GM23338 (cell line): ENCODE measurements around the gene ITGAV. TPM values are rescaled to one million over a fixed set of nuclear protein-coding genes. Genes with fewer than 3 reads are reported as not detected.

ENCODE experiments used
- ATAC-seq: fragments of 200-7000 bp; cut with Tn5 transposase; 3 replicates; pipeline ENCODE4 v1.9.1; 2020
- DNase-seq: peaks from one replicate; pipeline ENCODE4 v3.0.0-alpha.2; 2015; ENCODE audit warnings: low spot score
- H2AFZ ChIP-seq: fragments of 200-600 bp; sonication (generic); 2 replicates; pipeline ENCODE4 v1.8.0; 2016; ENCODE audit warnings: antibody characterized with exemption, mild to moderate bottlenecking, moderate library complexity
- H3F3A ChIP-seq: fragments of 200-600 bp; sonication (generic); replicated peaks from 2 replicates; pipeline ENCODE4 v1.8.0; 2017; ENCODE audit warnings: antibody characterized with exemption, mixed run types, low read depth
- H3K27ac ChIP-seq: fragments of 200-600 bp; sonication (generic); 2 replicates; pipeline ENCODE4 v1.6.1; 2016; ENCODE audit warnings: low read depth
- H3K27me3 ChIP-seq: fragments of 200-600 bp; sonication (generic); 2 replicates; pipeline ENCODE4 v1.8.0; 2016; ENCODE audit warnings: mild to moderate bottlenecking, mixed run types, moderate library complexity; ENCODE audit not compliant: insufficient read depth
- H3K36me3 ChIP-seq: fragments of 200-600 bp; sonication (generic); 2 replicates; pipeline ENCODE4 v1.8.0; 2016; ENCODE audit warnings: mild to moderate bottlenecking; ENCODE audit not compliant: insufficient read depth
- H3K4me1 ChIP-seq: fragments of 200-600 bp; sonication (generic); 2 replicates; pipeline ENCODE4 v1.8.0; 2016; ENCODE audit warnings: mild to moderate bottlenecking, moderate library complexity; ENCODE audit not compliant: insufficient read depth
- H3K4me2 ChIP-seq: fragments of 200-600 bp; sonication (generic); 2 replicates; pipeline ENCODE4 v1.7.1; 2017; ENCODE audit warnings: mixed run types
- H3K4me3 ChIP-seq: fragments of 200-600 bp; sonication (generic); 2 replicates; pipeline ENCODE4 v1.6.1; 2016; ENCODE audit warnings: mixed run types
- H3K79me2 ChIP-seq: fragments of 200-600 bp; sonication (generic); replicated peaks from 2 replicates; pipeline ENCODE4 v1.8.0; 2017; ENCODE audit warnings: mild to moderate bottlenecking; ENCODE audit not compliant: insufficient read depth
- H3K9me2 ChIP-seq: fragments of 200-600 bp; sonication (generic); 2 replicates; pipeline ENCODE4 v1.8.0; 2017; ENCODE audit not compliant: insufficient read depth
- H4K20me1 ChIP-seq: fragments of 200-600 bp; sonication (generic); replicated peaks from 2 replicates; pipeline ENCODE4 v1.8.0; 2017; ENCODE audit warnings: mild to moderate bottlenecking; ENCODE audit not compliant: insufficient read depth
- H3K27ac Mint-ChIP-seq: 2 replicates; pipeline ENCODE4 v1.8.0; 2020; ENCODE audit warnings: inconsistent platforms, mild to moderate bottlenecking, moderate library complexity, mixed read lengths
- H3K27me3 Mint-ChIP-seq: 3 replicates; pipeline ENCODE4 v1.8.0; 2022; ENCODE audit warnings: low read depth, mild to moderate bottlenecking, moderate library complexity, mixed read lengths, inconsistent platforms; ENCODE audit not compliant: insufficient read depth, poor library complexity
- H3K36me3 Mint-ChIP-seq: 3 replicates; pipeline ENCODE4 v1.8.0; 2021; ENCODE audit warnings: low read depth, mild to moderate bottlenecking, inconsistent platforms, moderate library complexity, mixed read lengths
- H3K4me1 Mint-ChIP-seq: 3 replicates; pipeline ENCODE4 v1.8.0; 2020; ENCODE audit warnings: mild to moderate bottlenecking, inconsistent platforms, mixed read lengths
- H3K4me3 Mint-ChIP-seq: 3 replicates; pipeline ENCODE4 v1.8.0; 2021; ENCODE audit warnings: moderate library complexity, mild to moderate bottlenecking, inconsistent platforms, mixed read lengths
- H3K9me3 Mint-ChIP-seq: 3 replicates; pipeline ENCODE4 v1.8.0; 2020; ENCODE audit warnings: moderate library complexity, mild to moderate bottlenecking, inconsistent platforms, mixed read lengths
- CREB1 ChIP-seq: fragments of 250-450 bp; sonication (Bioruptor Pico); IDR thresholded peaks from 2 replicates; pipeline ENCODE4 v1.5.0; 2020; ENCODE audit warnings: low read depth, mild to moderate bottlenecking, moderate library complexity
- EZH2 ChIP-seq: fragments of 200-600 bp; sonication (generic); IDR thresholded peaks from one replicate; pipeline ENCODE4 v1.8.0; 2017; ENCODE audit warnings: antibody characterized with exemption, mild to moderate bottlenecking, low read depth; ENCODE audit not compliant: unreplicated experiment
- EZH2phosphoT487 ChIP-seq: fragments of 200-600 bp; sonication (generic); IDR thresholded peaks from one replicate; pipeline ENCODE4 v1.8.1; 2018; ENCODE audit warnings: antibody characterized with exemption; ENCODE audit not compliant: unreplicated experiment
- JUNB ChIP-seq: IDR thresholded peaks from one replicate; pipeline ENCODE4 v1.6.1; 2016; ENCODE audit warnings: antibody characterized with exemption; ENCODE audit not compliant: unreplicated experiment
- NANOG ChIP-seq: IDR thresholded peaks from 2 replicates; pipeline ENCODE4 v1.6.1; 2016; ENCODE audit warnings: antibody characterized with exemption, borderline replicate concordance
- ZNF114 ChIP-seq: fragments of 250-450 bp; sonication (Bioruptor Pico); IDR thresholded peaks from 2 replicates; pipeline ENCODE4 v1.5.0; 2020; ENCODE audit warnings: mild to moderate bottlenecking, moderate library complexity
- ZNF331 ChIP-seq: fragments of 250-450 bp; sonication (Bioruptor Pico); IDR thresholded peaks from 2 replicates; pipeline ENCODE4 v1.5.0; 2020; ENCODE audit warnings: low read depth, mild to moderate bottlenecking, moderate library complexity
- polyA plus RNA-seq: library from polyadenylated mRNA; unstranded; fragments of >200 nt; fragmentation: Nextera tagmentation; extraction: Ambion mirVana; gene quantifications from 2 replicates; pipeline ENCODE4 v1.2.1, GENCODE V29; 2016
- total RNA-seq: library from RNA; depleted of rRNA; stranded (reverse); fragments of >200 nt; shearing (Covaris generic); gene quantifications from 2 replicates; pipeline ENCODE4 v1.2.3, GENCODE V29; 2014
- TF ChIP-seq, protein P1 (sequence below): IDR thresholded peaks from 2 replicates; pipeline ENCODE4 v1.6.1; 2016; ENCODE audit warnings: antibody characterized with exemption
- TF ChIP-seq, protein P2 (sequence below), 2 experiments: fragments of 200-600 bp in 1 of 2; sonication (generic) in 1 of 2; conservative IDR thresholded peaks; 2 replicates each; pipeline versions ENCODE4 v1.5.1 to v1.6.1; 2016 to 2017; ENCODE audit warnings: antibody characterized with exemption in 2 of 2, low read depth in 2 of 2, mild to moderate bottlenecking in 2 of 2, moderate library complexity in 1 of 2
- TF ChIP-seq, protein P3 (sequence below): IDR thresholded peaks from one replicate; pipeline ENCODE4 v1.6.1; 2018; ENCODE audit warnings: antibody characterized with exemption; ENCODE audit not compliant: unreplicated experiment

ITGAV gene
- total and polyA plus RNA-seq, 2 experiments from 2014 or later: 9.1 to 56.5 TPM

DNA sequence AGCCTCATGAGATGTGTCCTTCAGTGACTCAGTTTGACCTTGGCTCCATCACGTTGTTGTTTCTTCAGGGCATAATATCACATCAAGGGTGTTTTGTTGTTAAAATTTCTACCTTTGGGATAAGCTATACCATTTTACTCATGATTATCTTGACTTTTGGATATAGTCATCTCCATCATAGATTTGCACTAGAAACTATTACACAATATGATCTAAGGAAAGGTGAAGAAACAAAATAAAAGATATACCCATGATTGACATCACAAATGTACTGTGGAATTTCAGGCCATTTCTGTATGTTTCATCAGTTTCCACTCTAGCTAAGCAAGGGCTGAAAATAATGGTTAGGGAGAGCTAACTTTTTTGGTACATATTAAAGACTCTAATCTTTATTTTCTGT is 79.3 kb downstream of the ITGAV start:
- no peak for ATAC-seq

DNA sequence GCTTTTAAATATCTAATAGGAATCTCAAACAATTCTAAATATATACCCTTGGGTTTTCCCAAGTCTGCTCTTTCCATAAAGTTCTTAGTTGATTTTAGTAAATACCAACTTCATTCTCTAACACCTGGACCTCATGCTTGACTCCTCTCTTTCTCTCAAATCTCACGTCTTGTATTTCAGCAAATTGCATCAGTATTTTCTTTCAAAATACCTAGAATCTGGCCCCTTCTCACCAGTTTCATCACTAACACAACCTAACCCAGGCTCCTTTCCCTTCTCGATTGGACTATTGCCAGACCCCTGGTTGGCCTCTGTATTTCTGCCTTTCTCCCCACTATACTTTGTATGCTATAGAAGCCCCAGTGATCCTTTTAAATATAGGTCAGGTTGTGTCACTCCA is 81.0 kb downstream of the ITGAV start:
- H3K27me3 ChIP-seq: no peaks in the 10 kb centered on the region
- H4K20me1 ChIP-seq: no peaks in the 10 kb centered on the region
- no peaks in the 10 kb centered on the region for H3K4me1 ChIP-seq
- H3K79me2 ChIP-seq: no peaks in the 10 kb centered on the region
- no peak overlapping the region for H3K4me3 ChIP-seq
- peaks cover 27% of the 10 kb centered on the region for H3K36me3 ChIP-seq
- Mint-ChIP-seq H3K27ac (no peak overlapping the region), H3K4me1 (no peaks in the 10 kb centered on the region), H3K9me3 (peaks cover 16% of the 10 kb centered on the region; the same call in 2 of the 3 replicates), H3K36me3 (peaks cover 70% of the 10 kb centered on the region), H3K27me3 (peaks cover 2% of the 10 kb centered on the region), H3K4me3 (no peak overlapping the region)
- H3K27ac ChIP-seq: no peak overlapping the region
- H3K4me2 ChIP-seq: no peak overlapping the region
- no peaks in the 10 kb centered on the region for H3K9me2 ChIP-seq
- H3F3A ChIP-seq: no peaks in the 10 kb centered on the region
- ATAC-seq: no peak
- H2AFZ ChIP-seq: no peak overlapping the region
- DNase-seq: no peak
- TF ChIP-seq, protein P1, sequence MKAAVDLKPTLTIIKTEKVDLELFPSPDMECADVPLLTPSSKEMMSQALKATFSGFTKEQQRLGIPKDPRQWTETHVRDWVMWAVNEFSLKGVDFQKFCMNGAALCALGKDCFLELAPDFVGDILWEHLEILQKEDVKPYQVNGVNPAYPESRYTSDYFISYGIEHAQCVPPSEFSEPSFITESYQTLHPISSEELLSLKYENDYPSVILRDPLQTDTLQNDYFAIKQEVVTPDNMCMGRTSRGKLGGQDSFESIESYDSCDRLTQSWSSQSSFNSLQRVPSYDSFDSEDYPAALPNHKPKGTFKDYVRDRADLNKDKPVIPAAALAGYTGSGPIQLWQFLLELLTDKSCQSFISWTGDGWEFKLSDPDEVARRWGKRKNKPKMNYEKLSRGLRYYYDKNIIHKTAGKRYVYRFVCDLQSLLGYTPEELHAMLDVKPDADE: no peak
- TF ChIP-seq NANOG: no peak
- TF ChIP-seq CREB1: no peak
- no peak for TF ChIP-seq EZH2phosphoT487
- no peak for TF ChIP-seq JUNB

More for the DNA sequence above, 79.3 kb downstream of the ITGAV start:
- Histone ChIP-seq H2AFZ (no peak overlapping the region), H4K20me1 (no peaks in the 10 kb centered on the region), H3K27me3 (no peaks in the 10 kb centered on the region), H3K4me1 (no peaks in the 10 kb centered on the region), H3F3A (no peaks in the 10 kb centered on the region), H3K36me3 (peaks cover 27% of the 10 kb centered on the region), H3K79me2 (no peaks in the 10 kb centered on the region), H3K4me3 (no peak overlapping the region), H3K4me2 (no peak overlapping the region), H3K9me2 (no peaks in the 10 kb centered on the region), H3K27ac (no peak overlapping the region)
- H3K27me3 Mint-ChIP-seq: peaks cover 2% of the 10 kb centered on the region
- H3K36me3 Mint-ChIP-seq: peaks cover 64% of the 10 kb centered on the region
- H3K4me1 Mint-ChIP-seq: no peaks in the 10 kb centered on the region
- peaks cover 16% of the 10 kb centered on the region; the same call in 2 of the 3 replicates for H3K9me3 Mint-ChIP-seq
- TF ChIP-seq ZNF331 (CRISPR knock-in tag) (no peak), ZNF114 (CRISPR knock-in tag) (no peak), CREB1 (no peak), EZH2 (no peak)
- TF ChIP-seq, protein P2, sequence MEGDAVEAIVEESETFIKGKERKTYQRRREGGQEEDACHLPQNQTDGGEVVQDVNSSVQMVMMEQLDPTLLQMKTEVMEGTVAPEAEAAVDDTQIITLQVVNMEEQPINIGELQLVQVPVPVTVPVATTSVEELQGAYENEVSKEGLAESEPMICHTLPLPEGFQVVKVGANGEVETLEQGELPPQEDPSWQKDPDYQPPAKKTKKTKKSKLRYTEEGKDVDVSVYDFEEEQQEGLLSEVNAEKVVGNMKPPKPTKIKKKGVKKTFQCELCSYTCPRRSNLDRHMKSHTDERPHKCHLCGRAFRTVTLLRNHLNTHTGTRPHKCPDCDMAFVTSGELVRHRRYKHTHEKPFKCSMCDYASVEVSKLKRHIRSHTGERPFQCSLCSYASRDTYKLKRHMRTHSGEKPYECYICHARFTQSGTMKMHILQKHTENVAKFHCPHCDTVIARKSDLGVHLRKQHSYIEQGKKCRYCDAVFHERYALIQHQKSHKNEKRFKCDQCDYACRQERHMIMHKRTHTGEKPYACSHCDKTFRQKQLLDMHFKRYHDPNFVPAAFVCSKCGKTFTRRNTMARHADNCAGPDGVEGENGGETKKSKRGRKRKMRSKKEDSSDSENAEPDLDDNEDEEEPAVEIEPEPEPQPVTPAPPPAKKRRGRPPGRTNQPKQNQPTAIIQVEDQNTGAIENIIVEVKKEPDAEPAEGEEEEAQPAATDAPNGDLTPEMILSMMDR (conservative IDR thresholded peaks at IDR 0.05; ENCODE audit: low read depth in 2 of 2): no peak
- TF ChIP-seq, protein P3, sequence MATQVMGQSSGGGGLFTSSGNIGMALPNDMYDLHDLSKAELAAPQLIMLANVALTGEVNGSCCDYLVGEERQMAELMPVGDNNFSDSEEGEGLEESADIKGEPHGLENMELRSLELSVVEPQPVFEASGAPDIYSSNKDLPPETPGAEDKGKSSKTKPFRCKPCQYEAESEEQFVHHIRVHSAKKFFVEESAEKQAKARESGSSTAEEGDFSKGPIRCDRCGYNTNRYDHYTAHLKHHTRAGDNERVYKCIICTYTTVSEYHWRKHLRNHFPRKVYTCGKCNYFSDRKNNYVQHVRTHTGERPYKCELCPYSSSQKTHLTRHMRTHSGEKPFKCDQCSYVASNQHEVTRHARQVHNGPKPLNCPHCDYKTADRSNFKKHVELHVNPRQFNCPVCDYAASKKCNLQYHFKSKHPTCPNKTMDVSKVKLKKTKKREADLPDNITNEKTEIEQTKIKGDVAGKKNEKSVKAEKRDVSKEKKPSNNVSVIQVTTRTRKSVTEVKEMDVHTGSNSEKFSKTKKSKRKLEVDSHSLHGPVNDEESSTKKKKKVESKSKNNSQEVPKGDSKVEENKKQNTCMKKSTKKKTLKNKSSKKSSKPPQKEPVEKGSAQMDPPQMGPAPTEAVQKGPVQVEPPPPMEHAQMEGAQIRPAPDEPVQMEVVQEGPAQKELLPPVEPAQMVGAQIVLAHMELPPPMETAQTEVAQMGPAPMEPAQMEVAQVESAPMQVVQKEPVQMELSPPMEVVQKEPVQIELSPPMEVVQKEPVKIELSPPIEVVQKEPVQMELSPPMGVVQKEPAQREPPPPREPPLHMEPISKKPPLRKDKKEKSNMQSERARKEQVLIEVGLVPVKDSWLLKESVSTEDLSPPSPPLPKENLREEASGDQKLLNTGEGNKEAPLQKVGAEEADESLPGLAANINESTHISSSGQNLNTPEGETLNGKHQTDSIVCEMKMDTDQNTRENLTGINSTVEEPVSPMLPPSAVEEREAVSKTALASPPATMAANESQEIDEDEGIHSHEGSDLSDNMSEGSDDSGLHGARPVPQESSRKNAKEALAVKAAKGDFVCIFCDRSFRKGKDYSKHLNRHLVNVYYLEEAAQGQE: no peak
- no peak overlapping the region for H3K27ac Mint-ChIP-seq
- no peak overlapping the region for H3K4me3 Mint-ChIP-seq
- DNase-seq: no peak
